Stimulated activated CD4-positive, alpha-beta T cell treated with anti-CD3 and anti-CD28 coated beads, Interleukin-4, amount 100 ng/mL, for 4 hours (primary cell): ENCODE data around the gene B4GALNT4.

ENCODE experiments used
- DNase-seq, 2 experiments: peaks; one replicate each; pipeline ENCODE4 v3.0.0-alpha.2; 2020

Gene B4GALNT4

GRCh38 chr11:425301-425700 is 56.0 kb downstream of the B4GALNT4 start:
- DNase-seq = no peak

GRCh38 chr11:426851-427250 is 57.6 kb downstream of the B4GALNT4 start:
- DNase-seq = no peak

- no peak for DNase-seq
These were observed 59.0 kb downstream of the B4GALNT4 start for GRCh38 chr11:428295-428694.

- no peak for DNase-seq
These were observed 60.1 kb downstream of the B4GALNT4 start for GRCh38 chr11:429391-429790.

- DNase-seq = no peak
These were observed 60.7 kb downstream of the B4GALNT4 start for GRCh38 chr11:429931-430456.
